Type B pancreatic cell (in vitro differentiated cells): Measurements from ENCODE around the gene BCAS3. TPM values are rescaled to one million over a fixed set of nuclear protein-coding genes. Genes with fewer than 3 reads are reported as not detected.
A peak's percentile ranks its signal among the peaks of the same experiment; 100 is the strongest.

Source experiments
- DNase-seq: peaks from one replicate; pipeline ENCODE4 v3.0.0; 2021; ENCODE audit warnings: mixed read lengths; ENCODE audit not compliant: unreplicated experiment; ENCODE audit errors: extremely low spot score
- H3K27ac Mint-ChIP-seq: 2 replicates; pipeline ENCODE4 v1.8.0; 2021; ENCODE audit warnings: mild to moderate bottlenecking, mixed read lengths
- H3K27me3 Mint-ChIP-seq: 2 replicates; pipeline ENCODE4 v1.8.0; 2021; ENCODE audit warnings: mixed read lengths
- H3K36me3 Mint-ChIP-seq: 2 replicates; pipeline ENCODE4 v1.8.0; 2021; ENCODE audit warnings: mixed read lengths
- H3K4me1 Mint-ChIP-seq: one replicate; pipeline ENCODE4 v1.8.0; 2021; ENCODE audit warnings: mixed read lengths; ENCODE audit not compliant: unreplicated experiment
- H3K4me3 Mint-ChIP-seq: 2 replicates; pipeline ENCODE4 v1.8.0; 2021; ENCODE audit warnings: mild to moderate bottlenecking, mixed read lengths
- H3K9me3 Mint-ChIP-seq: 2 replicates; pipeline ENCODE4 v1.8.0; 2021; ENCODE audit warnings: mixed read lengths
- total RNA-seq: library from RNA; stranded (reverse); gene quantifications from 2 replicates; pipeline ENCODE4 v1.2.1, GENCODE V29; 2021; ENCODE audit warnings: low replicate concordance
- TF ChIP-seq, protein P1 (sequence below): fragments of 200-600 bp; sonication (generic); conservative IDR thresholded peaks from 2 replicates; pipeline ENCODE4 v1.5.0; 2021; ENCODE audit warnings: antibody characterized with exemption, mild to moderate bottlenecking

The BCAS3 gene
- total RNA-seq, 1 donor from 2014 or later: 23.0 TPM

GRCh38 chr17:60738287-60738686 lies 60.6 kb downstream of the BCAS3 start:
- Mint-ChIP-seq H3K27me3 (no peaks in the 10 kb centered on the region), H3K4me1 (no peaks in the 10 kb centered on the region), H3K36me3 (no peaks in the 10 kb centered on the region), H3K27ac (no peak overlapping the region), H3K4me3 (no peak overlapping the region), H3K9me3 (no peaks in the 10 kb centered on the region)
- DNase-seq: no peak
- TF ChIP-seq, protein P1, sequence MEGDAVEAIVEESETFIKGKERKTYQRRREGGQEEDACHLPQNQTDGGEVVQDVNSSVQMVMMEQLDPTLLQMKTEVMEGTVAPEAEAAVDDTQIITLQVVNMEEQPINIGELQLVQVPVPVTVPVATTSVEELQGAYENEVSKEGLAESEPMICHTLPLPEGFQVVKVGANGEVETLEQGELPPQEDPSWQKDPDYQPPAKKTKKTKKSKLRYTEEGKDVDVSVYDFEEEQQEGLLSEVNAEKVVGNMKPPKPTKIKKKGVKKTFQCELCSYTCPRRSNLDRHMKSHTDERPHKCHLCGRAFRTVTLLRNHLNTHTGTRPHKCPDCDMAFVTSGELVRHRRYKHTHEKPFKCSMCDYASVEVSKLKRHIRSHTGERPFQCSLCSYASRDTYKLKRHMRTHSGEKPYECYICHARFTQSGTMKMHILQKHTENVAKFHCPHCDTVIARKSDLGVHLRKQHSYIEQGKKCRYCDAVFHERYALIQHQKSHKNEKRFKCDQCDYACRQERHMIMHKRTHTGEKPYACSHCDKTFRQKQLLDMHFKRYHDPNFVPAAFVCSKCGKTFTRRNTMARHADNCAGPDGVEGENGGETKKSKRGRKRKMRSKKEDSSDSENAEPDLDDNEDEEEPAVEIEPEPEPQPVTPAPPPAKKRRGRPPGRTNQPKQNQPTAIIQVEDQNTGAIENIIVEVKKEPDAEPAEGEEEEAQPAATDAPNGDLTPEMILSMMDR: no peak

- no peaks in the 10 kb centered on the region for H3K36me3 Mint-ChIP-seq
- H3K9me3 Mint-ChIP-seq: no peaks in the 10 kb centered on the region
- no peak overlapping the region for H3K4me3 Mint-ChIP-seq
- TF ChIP-seq, protein P1: no peak
- DNase-seq: no peak
- H3K4me1 Mint-ChIP-seq: peaks cover 12% of the 10 kb centered on the region
- H3K27ac Mint-ChIP-seq: no peak overlapping the region
- H3K27me3 Mint-ChIP-seq: no peaks in the 10 kb centered on the region
Measured at GRCh38 chr17:60740584-60740983, 62.9 kb downstream of the BCAS3 start.

DNA sequence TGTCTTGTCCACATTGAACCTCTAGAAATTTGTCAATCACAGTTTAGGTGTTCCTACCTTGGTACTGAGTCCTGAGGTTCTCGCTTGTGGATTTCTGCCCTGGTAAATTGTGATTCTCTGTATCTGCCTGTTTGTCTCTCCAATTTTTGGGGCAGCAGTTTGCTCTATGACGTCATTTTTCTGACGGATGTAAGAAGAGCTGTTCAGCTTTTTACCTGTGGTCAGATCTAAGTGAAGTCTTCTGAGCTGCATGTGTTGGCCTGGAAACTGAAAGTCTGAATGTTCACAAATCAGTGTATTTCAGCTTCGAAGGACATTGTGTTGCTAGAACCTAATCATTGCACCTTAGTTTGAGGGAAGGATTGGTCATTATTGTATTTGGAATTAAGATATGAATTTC lies 63.4 kb downstream of the BCAS3 start:
- Mint-ChIP-seq H3K27ac (no peak overlapping the region), H3K27me3 (no peaks in the 10 kb centered on the region), H3K36me3 (no peaks in the 10 kb centered on the region), H3K4me3 (no peak overlapping the region), H3K4me1 (peaks cover 12% of the 10 kb centered on the region), H3K9me3 (no peaks in the 10 kb centered on the region)
- TF ChIP-seq, protein P1: no peak
- DNase-seq: no peak

DNA sequence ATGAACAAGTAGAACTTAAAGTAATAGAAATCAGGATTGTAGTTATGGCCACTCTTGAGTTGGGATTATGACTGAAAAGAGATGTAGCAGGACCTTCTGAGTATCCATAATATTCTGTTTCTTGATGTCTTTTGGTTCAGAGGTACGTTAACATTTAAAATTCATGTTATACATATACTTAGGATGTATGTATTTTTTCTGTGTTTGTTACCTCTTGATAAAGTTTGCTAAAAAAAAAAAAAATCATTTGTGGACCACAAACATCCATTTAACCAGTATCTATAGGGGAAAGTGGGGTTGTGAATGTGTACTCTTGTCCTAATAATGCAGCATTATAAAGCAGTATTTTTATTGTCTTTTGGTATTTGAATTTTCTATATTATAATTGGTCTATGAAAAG lies 65.6 kb downstream of the BCAS3 start:
- peak overlapping the region; percentile 68 for H3K4me3 Mint-ChIP-seq
- TF ChIP-seq, protein P1: no peak

GRCh38 chr17:60743799-60744198 lies 66.1 kb downstream of the BCAS3 start:
- TF ChIP-seq, protein P1: no peak
- peak overlapping the region; percentile 68 for H3K4me3 Mint-ChIP-seq
- peak overlapping the region; percentile 89 for H3K27ac Mint-ChIP-seq
- DNase-seq: no peak
- peaks cover 17% of the 10 kb centered on the region for H3K4me1 Mint-ChIP-seq
- H3K27me3 Mint-ChIP-seq: no peaks in the 10 kb centered on the region
- H3K9me3 Mint-ChIP-seq: no peaks in the 10 kb centered on the region
- H3K36me3 Mint-ChIP-seq: no peaks in the 10 kb centered on the region

More for the DNA sequence above, 65.6 kb downstream of the BCAS3 start:
- H3K36me3 Mint-ChIP-seq: no peaks in the 10 kb centered on the region
- H3K27ac Mint-ChIP-seq: peak overlapping the region; percentile 89
- H3K27me3 Mint-ChIP-seq: no peaks in the 10 kb centered on the region
- DNase-seq: no peak
- H3K4me1 Mint-ChIP-seq: peaks cover 17% of the 10 kb centered on the region
- no peaks in the 10 kb centered on the region for H3K9me3 Mint-ChIP-seq
